HG02840 (cell line): ENCODE measurements around the gene CTSE.

Source experiments
- ATAC-seq: cut with Tn5 transposase; IDR thresholded peaks from one replicate; pipeline ENCODE4 v1.9.1; 2021; ENCODE audit warnings: mild to moderate bottlenecking, moderate library complexity, moderate number of reproducible peaks; ENCODE audit not compliant: unreplicated experiment, low FRiP score

The CTSE gene

DNA sequence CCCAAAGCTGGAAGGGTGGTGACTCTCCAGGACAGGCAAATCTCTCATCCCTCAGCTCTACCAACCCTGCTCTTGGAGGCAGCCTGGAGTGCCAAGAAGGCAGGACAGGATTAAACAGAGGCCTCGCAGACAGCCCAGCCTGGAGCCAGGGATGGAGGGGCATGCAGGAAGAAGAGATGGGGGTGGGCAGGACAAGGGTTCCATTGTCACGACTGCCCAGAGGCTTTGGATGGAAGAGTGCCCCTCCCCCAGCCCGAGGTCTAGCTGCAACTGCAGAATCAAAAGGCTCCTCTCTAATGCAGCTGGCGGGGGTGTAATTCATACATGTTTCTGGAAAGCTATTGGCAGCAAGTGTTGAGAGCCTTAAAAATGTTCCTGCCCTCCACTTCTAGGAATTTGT lies 29.3 kb downstream of the CTSE start:
- no peak for ATAC-seq

DNA sequence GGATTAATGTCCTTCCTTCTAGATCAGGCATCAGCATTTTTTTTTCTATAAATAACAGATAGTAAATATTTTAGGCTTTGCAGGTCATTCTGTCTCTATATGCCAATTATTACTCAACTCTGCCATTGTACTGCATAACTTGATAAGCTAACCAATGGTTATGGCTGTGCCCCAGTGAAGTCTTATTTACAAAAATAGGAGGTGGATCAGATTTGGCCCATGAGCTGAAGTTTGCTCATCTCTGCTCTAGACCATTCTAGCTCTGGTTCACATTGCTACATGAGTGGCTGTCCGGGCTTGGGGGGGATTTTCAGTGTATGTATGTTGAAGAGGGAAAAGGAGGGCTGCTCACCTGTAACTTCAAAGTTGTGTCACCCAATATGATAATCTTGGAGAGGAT lies 30.6 kb downstream of the CTSE start:
- no peak for ATAC-seq

DNA sequence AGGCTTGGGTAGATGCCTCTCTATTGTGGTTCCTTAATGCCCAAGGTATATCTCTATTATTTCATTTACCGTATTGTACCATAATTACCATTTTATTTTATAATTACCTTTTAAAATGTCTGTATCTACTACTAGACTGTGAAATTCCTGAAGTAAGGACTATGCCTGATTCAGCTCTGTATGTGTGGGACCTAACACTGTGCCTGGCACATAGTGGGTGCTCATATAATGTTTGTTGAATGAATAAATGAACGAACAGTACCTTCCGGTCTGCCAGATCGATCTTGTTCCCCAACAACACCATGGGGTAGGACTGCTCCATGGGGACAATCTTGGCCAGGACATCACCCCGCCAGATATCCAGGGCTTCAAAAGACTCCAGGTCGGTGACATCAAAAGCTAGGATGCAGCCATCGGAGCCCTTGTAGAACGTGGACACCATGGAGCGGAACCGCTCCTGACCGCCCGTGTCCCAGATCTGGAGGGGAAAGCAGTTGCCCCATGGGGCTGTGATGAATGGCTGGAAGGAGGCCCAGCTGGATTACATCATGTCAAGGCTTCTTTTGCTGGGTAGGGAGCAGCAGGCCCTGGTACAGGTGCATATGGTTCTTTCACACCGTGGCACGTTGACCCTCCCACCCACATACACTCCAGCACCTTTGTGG lies 31.3 kb downstream of the CTSE start:
- no peak for ATAC-seq

DNA sequence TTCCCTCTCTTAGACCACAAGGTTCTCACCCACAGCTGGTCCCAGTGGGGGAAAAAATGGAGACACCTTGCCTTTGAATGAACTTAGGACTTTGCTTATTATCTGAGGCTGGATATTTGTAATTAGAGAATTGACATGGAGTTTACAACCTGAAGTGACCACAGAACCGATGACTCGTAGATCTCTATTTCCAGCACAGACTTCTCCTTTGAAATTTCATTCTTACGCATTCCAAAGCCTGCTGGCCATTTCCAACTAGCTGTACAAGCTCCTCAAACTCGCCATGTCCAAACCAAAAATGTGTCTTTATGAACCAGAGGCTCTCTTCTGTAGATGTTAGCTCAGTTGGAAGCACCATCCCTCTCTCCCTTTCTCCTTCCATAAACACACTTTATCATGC lies 32.5 kb downstream of the CTSE start:
- ATAC-seq: no peak

DNA sequence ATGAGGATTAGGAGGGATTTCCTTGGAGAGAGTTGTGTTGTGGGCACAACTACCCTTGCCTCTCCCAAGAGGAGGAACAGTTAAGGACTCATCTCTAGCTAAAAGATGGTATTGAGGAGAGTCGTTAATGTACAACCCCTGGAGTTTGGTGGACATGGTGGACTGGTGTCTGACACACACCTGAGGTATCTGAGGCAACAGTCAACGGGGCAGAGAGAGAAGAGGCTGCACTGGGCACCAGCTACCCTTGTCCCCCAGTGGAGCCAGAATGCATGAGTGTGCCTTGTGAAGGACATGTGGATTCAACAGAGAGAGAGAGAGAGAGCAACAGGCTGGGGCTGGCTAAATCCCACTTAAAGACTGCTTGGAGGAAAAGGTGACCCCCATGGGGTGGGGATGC lies 33.5 kb downstream of the CTSE start:
- no peak for ATAC-seq

DNA sequence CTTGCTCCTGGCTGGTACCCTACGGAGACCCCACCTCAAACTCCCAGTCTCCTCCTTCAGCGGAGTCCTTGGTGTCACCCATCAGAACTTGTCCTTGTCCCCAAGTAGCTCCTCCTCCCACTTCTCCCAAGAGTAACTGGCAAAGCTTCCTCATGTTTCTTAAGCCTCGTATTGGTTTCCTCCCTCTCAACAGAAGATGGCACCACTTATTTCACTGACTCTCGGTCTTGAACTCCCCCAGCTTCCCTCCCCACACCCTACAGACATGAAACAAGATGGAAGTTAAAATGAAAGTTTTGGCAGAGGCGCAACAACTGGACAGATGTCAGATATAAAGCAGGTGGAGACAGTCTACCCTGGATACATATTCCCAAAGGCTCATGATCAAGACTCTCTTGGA lies 33.9 kb downstream of the CTSE start:
- no peak for ATAC-seq

DNA sequence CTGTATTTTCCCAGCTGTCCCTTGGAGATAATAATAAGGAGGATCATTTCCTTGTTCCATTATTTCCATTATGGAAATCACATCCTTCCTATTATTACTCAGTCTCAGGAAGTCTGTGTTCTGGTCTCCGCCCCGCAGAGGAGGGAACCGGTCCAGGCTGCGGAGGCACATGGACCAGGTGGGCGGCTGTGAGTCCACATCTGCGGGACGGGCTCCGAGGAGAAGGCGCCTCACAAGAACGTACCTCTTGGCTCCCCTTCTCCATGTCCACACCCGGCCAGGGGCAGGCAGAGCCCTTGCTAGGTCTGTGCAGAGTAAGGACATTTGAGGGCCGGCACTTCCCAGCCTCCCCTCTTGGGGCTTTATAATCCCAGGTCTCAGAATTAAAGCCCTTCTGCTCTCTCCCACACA lies 35.1 kb downstream of the CTSE start:
- ATAC-seq: no peak

DNA sequence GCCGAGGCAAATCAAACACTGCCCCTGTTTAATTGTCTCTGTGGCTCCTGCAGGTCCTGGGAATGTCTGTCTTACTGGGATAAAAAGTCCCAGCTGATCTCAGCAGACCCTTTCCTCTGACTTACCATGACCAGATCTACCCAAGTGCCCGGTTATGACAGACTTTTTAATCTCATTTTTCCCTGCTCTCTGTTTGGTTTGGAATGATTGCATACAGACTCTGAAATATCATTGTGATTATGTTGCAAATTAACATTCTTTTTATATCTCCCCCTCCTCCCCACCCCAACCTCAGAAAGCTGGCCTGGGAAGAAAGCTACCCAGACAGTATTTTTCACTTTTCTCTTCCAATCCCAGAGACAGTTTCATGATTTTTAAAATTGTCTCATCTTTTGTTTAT lies 36.8 kb downstream of the CTSE start:
- ATAC-seq: no peak

DNA sequence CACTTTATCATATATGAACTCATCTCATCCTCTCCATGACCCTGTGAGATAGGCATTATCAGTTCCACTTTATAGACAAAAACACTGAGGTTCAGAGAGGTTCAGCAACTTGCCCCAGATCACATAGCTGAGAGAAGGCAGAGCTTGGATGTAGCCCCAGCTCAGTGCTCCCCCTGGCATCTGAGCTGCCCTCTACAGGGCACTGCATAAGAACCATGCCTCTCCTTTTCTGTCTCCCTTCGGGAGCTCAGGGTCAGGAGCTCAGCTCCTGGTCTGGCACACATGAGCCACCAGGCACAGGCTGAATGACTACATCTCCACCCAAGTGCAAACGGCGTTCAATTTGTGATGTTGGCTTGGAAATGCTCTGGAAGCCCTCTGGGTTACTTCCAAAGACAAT lies 37.4 kb downstream of the CTSE start:
- no peak for ATAC-seq

DNA sequence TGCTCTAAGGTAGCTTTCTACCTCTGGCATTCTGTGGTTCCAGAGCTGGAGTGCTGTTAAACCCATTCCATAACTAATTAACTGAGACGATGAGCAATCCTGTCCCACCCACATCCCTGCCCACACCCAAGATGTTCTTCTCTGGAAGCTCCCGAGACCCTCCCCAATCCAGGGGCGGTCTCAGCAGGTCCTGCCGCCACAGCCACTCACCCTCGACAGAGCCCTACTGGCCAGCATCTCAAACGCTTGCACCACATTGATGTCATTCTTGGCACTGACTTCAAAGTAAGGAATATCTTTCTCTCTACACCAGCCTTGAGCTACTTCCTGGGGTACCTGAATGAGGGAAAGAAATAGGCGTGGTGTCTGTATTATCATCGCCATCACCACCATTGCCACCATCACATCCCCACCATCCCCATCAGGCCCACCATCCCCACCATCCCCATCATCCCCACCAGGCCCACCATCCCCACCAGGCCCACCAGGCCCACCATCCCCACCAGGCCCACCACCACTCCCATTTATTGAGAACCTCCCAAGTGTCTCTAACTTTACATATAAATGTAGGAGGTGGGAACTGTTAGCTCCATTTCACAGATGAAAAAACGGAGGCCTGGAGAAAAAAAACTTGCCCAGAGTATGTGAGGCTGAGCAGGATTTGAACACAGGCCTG lies 38.2 kb downstream of the CTSE start:
- no peak for ATAC-seq

DNA sequence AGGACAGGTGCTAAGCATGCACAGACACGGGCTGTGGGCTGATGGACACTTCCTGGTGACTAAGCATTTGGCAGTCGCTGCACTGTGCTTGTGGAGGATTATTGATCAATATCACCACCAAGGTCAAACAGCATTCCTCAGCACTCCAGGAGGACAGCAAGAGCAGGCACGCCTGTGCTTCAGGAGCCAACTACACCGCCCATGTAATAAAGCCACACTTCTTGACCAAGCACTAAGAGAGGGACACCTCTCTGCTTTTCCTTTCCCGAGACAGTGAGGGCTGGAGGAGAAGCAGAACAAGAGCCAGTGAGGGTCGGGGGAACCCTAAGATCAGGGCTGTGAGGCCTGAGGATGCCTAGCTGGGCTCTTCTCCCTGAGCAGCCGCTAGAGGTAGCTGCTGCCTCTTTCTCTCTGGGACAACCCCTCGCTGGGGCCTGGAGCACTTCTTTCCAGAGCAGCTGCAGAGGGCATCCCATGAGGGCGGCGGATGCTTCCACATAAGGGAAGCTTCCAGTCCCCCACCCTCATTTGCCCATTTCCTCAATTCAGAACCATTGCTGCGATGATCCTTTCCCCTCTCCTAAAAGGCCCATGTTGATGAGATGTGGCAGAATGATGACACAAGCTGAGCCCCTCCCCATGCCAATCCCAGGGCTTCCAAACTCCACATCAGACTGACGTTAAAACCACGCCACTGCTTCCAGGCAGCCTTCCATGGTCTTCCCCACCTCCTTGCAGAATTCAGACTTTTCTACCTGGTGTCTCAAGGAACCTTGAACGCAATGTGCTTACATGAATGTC lies 39.6 kb downstream of the CTSE start:
- ATAC-seq: no peak

DNA sequence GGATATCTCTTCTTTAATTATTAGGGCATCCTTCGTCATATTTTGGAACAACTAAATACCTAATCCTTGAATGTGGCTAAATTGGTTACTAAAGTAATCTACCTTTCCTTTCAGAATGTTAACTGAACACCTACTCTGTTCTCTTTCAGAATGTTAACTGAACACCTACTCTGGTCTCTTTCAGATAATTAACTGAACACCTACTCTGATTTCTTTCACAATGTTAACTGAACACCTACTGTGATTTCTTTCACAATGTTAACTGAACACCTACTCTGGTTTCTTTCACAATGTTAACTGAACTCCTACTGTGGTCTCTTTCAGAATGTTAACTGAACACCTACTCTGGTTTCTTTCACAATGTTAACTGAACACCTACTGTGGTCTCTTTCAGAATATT lies 42.4 kb downstream of the CTSE start:
- ATAC-seq: no peak

DNA sequence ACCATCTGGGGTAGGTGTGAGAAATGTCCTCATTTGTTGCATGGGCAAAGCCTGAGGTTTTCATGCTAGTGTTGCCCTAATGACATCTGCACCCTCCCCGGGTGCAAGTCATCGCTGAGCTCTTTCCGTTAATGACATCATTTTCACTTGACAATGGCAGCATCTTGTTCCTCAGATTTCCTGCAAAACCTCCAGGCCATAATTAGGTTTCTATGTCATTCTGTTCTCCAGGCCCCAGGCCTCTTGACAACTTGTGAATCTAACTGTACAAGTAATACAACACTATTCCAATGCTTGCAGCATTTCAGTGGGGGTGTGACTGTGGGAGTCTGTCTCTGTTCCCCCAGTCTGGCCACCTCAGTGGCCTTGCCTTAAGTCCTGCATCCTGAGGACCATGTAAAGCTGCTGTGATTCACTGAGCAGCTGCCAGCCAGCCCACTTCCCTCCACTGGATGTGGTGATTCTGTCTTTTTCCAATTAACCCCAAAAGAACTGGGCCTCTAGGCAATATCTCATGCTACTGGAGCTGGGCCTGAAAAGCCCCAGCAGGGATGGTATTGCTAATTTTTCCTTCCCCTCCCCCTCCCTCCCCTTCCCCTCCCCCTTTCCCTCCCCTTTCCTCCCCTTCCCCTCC lies 43.3 kb downstream of the CTSE start:
- ATAC-seq: no peak

DNA sequence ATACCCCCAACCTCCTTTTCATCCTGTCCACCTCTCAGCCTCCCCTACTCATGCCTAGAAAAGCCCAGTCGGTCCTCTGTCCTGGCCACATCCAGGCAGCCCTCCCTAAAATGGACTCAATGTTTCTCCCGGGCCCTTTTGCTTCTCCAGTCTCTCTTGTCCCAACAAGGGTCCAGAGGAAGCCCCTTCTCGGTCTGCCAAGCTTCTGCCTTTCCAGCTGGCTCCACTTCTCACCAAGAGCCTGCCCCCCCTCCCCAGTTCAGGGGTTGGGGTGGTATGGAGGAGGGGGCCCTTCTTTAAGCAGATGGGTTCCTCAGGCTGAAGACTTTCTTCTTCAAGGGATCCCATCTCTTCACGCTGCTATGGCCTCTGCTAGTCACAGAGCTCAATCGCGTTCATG lies 44.4 kb downstream of the CTSE start:
- ATAC-seq: no peak

DNA sequence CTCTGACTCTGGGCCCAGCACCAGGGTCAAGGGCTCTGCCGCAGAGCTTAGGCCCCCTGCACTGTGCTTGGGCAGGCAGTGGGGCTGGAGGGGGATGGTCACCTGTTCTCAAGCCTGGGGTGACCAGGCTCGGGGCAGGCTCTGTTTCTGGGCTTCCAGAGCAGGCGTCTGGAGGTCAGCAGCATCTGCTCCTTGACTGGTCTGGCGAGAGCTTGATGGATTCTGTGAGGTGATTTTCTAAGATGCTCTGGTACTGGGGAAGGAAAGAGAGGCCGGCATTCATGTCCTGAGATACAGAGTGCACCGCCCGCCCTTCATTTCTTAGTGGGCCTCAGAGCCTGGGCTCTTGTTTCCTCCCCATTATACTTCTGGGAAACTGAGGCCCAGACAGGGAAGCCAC lies 45.0 kb downstream of the CTSE start:
- ATAC-seq: no peak

DNA sequence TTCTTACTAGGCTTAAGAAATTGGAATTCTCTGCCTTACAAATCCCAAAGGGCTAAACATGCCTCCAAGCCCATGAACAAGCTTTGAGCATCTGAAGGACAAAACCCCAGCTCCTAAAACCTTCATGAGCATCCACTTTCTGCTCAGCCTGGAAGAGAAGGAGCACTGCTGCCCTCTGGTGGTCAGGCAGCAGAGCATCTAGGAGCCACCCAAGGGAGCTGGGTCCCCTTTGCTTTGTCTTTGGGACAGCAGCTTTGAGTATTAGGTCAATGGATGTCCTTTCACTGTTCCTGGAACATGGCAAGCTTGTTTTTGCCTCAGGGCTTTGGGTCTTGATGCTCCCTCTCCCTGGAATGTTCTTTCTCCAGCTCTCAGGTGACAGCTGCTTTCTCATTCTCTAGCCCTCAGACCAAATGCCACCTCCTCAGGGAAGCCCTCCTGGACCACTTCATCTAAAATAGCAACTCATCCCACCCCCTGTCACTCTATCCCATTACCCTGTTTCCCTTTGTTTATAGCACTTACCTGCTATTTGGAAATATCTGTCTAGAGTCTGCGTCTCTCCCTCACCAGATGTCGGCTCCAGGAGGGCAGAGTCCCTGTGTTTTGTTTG lies 46.2 kb downstream of the CTSE start:
- ATAC-seq: no peak

DNA sequence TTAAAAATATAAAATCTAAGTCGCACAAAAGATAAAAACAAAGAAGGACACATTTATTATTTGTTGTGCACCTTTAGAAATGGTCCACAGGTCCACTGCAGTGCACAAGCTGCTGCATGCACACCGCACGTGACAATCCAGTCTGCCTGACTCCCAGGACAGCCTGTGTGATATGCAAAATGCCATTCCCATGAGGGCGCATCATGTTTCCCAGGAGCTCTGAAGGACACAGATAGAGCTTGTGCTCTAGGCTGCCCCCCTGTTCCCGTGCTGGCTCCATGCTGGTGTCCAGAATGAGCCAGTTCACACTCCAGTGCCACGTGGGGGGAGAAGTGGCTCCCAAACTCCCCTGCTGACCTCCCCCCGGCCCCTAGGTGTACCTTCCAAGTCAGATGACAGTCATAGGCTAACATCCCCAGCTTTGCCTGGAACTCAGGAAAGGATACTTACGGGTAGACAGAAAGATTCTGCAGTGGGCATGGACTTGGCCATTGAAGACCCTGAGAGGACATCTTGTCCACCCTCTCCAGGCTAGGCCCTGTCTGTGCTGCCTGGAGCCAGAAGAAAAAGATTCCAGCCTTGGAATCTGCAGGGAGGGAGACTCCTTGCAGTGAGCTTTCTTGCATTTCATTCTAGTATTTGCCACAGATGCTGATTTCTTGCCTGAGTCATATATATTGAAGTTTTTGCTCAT lies 46.8 kb downstream of the CTSE start:
- ATAC-seq: no peak

DNA sequence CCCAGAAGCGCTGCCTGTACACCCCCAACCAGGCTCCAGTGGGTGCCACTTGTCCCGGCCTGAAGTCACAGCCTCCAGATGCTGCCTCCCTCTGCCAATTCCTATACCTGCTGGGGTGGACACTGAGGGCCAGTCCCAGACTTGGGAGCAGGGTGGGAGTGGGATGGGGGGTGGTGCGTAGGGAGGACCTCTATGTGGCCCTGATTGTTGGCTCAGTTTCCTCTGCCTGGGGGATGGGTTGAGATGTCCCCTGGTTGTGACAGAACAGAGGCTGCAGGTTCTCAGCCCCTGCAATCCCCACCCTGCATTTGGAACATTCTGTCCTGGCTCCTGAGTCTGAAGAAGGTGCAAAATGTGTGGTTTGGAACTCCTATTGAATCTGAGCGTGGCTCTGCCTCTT lies 47.7 kb downstream of the CTSE start:
- no peak for ATAC-seq

DNA sequence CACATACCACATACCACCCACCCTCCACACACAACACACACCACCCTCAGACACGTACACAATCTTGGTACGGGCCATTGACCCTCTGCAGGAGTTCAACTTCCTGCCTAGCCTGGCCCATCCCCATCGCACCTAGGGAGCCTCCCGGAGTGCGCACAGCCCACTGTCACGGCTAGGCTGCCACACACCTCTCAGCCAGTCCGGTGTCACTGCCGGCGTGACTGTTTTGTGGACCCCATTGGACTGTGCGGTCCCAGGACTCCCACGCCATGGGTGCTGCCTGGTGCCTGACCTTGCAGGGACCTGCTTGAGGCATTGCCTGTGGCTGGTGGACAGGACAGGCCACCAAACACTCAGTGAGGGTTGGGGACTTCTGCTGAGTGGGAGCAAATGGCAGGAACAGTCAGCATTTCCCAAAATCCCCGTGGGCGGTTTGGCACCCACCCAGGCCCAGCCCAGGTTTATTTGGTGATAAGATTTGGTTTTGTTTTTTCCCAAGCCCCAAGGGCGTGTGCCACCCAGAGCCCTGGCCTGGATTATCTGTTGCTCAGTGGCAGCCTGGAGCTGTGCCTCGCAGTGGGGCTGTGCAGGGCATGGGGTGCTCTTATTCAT lies 48.2 kb downstream of the CTSE start:
- no peak for ATAC-seq

DNA sequence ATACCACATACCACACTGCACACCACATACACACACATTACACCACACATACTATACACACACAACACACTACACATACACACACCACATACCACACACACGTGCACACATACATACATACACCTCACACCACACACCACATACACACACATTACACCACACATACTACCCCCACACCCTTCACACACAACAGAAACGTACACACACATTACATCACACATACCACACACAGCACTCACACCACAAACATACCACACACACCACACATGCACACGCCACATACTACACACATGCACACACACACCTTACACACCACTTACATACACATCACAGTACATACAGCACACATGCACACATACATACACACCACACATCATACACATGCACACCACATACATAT lies 49.0 kb downstream of the CTSE start:
- ATAC-seq: no peak
